HepG2 (cell line): ENCODE results near the gene SPNS2.

ENCODE experiments used
- BCL3 ChIP-seq: sonication (generic); formaldehyde crosslinking; IDR thresholded peaks from 2 replicates; pipeline ENCODE4 v1.5.1; 2020; ENCODE audit warnings: mild to moderate bottlenecking, missing genetic modification reagents, moderate library complexity
- CBX5 ChIP-seq: sonication (generic); formaldehyde crosslinking; IDR thresholded peaks from 2 replicates; pipeline ENCODE4 v1.4.0; 2020; ENCODE audit warnings: missing genetic modification reagents, borderline replicate concordance
- CTCF ChIP-seq: sonication (generic); formaldehyde crosslinking; IDR thresholded peaks from 2 replicates; pipeline ENCODE4 v1.5.0; 2020; ENCODE audit warnings: mild to moderate bottlenecking, missing genetic modification reagents, moderate library complexity
- EP300 ChIP-seq, 3 experiments: sonication (generic) in 1 of 3; formaldehyde crosslinking in 1 of 3; IDR thresholded peaks; 2 replicates each; pipeline versions ENCODE4 v1.5.1 to v1.6.1; 2011 to 2020; ENCODE audit warnings: low read depth in 2 of 3, low read length in 2 of 3, borderline replicate concordance in 1 of 3, improper control_type of control experiment in 1 of 3, mild to moderate bottlenecking in 1 of 3, missing genetic modification reagents in 1 of 3, moderate library complexity in 1 of 3
- KDM5B ChIP-seq: sonication (generic); formaldehyde crosslinking; IDR thresholded peaks from 2 replicates; pipeline ENCODE4 v1.4.0; 2020; ENCODE audit warnings: missing genetic modification reagents, mild to moderate bottlenecking, borderline replicate concordance
- NBN ChIP-seq: fragments of 450-650 bp; conservative IDR thresholded peaks from 2 replicates; pipeline ENCODE4 v1.6.1; 2017
- PHF21A ChIP-seq: sonication (generic); formaldehyde crosslinking; IDR thresholded peaks from 2 replicates; pipeline ENCODE4 v1.5.0; 2020; ENCODE audit warnings: mild to moderate bottlenecking, missing genetic modification reagents
- PREB ChIP-seq: sonication (generic); formaldehyde crosslinking; IDR thresholded peaks from 2 replicates; pipeline ENCODE4 v1.4.0; 2020; ENCODE audit warnings: missing genetic modification reagents
- SP1 ChIP-seq, 2 experiments: fragments of 450-650 bp in 1 of 2; sonication (generic) in 1 of 2; formaldehyde crosslinking in 1 of 2; IDR thresholded peaks; 2 replicates each; pipeline versions ENCODE4 v1.4.0 to v1.6.1; 2016 to 2020; ENCODE audit warnings: missing genetic modification reagents in 1 of 2
- USF2 ChIP-seq, 2 experiments: sonication (generic) in 1 of 2; formaldehyde crosslinking in 1 of 2; IDR thresholded peaks; 2 replicates each; pipeline versions ENCODE4 v1.5.1 to v1.6.1; 2011 to 2020; ENCODE audit warnings: borderline replicate concordance in 1 of 2, low read depth in 1 of 2, low read length in 1 of 2, mild to moderate bottlenecking in 1 of 2, missing genetic modification reagents in 1 of 2, moderate library complexity in 1 of 2
- ZNF552 ChIP-seq: sonication (generic); formaldehyde crosslinking; IDR thresholded peaks from 2 replicates; pipeline ENCODE4 v1.9.0; 2022; ENCODE audit warnings: missing genetic modification reagents, mild to moderate bottlenecking, borderline replicate concordance
- ZNF564 ChIP-seq: sonication (generic); formaldehyde crosslinking; IDR thresholded peaks from 2 replicates; pipeline ENCODE4 v1.8.1; 2023; ENCODE audit warnings: mild to moderate bottlenecking, missing genetic modification reagents

GRCh38 chr17:4449736-4450135 lies 48.9 kb upstream of the SPNS2 start:
- TF ChIP-seq KDM5B (CRISPR knock-in tag) (no peak), PREB (no peak), CTCF (no peak), EP300 (IDR thresholded peaks at IDR 0.05; ENCODE audit: low read depth in 2 of 2, low read length in 2 of 2) (no peak), EP300 (CRISPR knock-in tag; IDR thresholded peaks at IDR 0.05; ENCODE audit: borderline replicate concordance) (no peak), ZNF552 (CRISPR knock-in tag) (no peak), PHF21A (CRISPR knock-in tag) (no peak), ZNF564 (CRISPR knock-in tag) (no peak), SP1 (IDR thresholded peaks at IDR 0.05) (no peak), SP1 (CRISPR knock-in tag; IDR thresholded peaks at IDR 0.05) (no peak), NBN (no peak), CBX5 (CRISPR knock-in tag) (no peak), USF2 (IDR thresholded peaks at IDR 0.05; ENCODE audit: low read depth, low read length) (no peak), USF2 (CRISPR knock-in tag; IDR thresholded peaks at IDR 0.05; ENCODE audit: borderline replicate concordance) (no peak), BCL3 (CRISPR knock-in tag) (no peak)
